GM12875 (cell line): ENCODE results near the gene MYRF.

Experiments used
- H3K4me3 ChIP-seq: one replicate; pipeline ENCODE4 v1.5.1; 2011; ENCODE audit warnings: low read depth, low read length, control low read depth
- CTCF ChIP-seq: IDR thresholded peaks from 2 replicates; pipeline ENCODE4 v1.5.1; 2011; ENCODE audit warnings: low read depth, mild to moderate bottlenecking, control low read depth, inconsistent platforms, low read length, moderate library complexity, borderline replicate concordance; ENCODE audit not compliant: insufficient read depth

The MYRF gene

GRCh38 chr11:61709572-61709971 is 42.9 kb upstream of the MYRF start:
- TF ChIP-seq CTCF, result no peak
- no peak overlapping the region for H3K4me3 ChIP-seq

GRCh38 chr11:61710019-61710418 is 42.4 kb upstream of the MYRF start:
- no peak overlapping the region for H3K4me3 ChIP-seq
- no peak for TF ChIP-seq CTCF

- no peak overlapping the region for H3K4me3 ChIP-seq
Measured at GRCh38 chr11:61711037-61711436, 41.4 kb upstream of the MYRF start.

GRCh38 chr11:61711498-61711897 is 40.9 kb upstream of the MYRF start:
- no peak overlapping the region for H3K4me3 ChIP-seq
- TF ChIP-seq CTCF, result no peak

More at GRCh38 chr11:61711037-61711436, 41.4 kb upstream of the MYRF start:
- no peak for TF ChIP-seq CTCF

GRCh38 chr11:61712314-61712713 is 40.1 kb upstream of the MYRF start:
- TF ChIP-seq CTCF, result no peak
- H3K4me3 ChIP-seq, result no peak overlapping the region

GRCh38 chr11:61712846-61713245 is 39.6 kb upstream of the MYRF start:
- no peak for TF ChIP-seq CTCF
- no peak overlapping the region for H3K4me3 ChIP-seq

GRCh38 chr11:61713464-61713863 is 39.0 kb upstream of the MYRF start:
- H3K4me3 ChIP-seq, result no peak overlapping the region
- TF ChIP-seq CTCF, result no peak
